Endothelial cell of umbilical vein (primary cell): ENCODE measurements around the gene KRT38. TPM values are rescaled to one million over a fixed set of nuclear protein-coding genes. Genes with fewer than 3 reads are reported as not detected.

ENCODE experiments used
- BruUV-seq: library from RNA; stranded (reverse); fragments of 400-500 nt; replicated peaks from 2 replicates; lab custom pipeline; 2021; lab: Mats Ljungman, UMichigan
- CTCF ChIA-PET: fragments of 300-600, 350-600 bp; sonication (Branson Sonifier 250); formaldehyde crosslinking; loops from one replicate; lab custom pipeline; 2021; ENCODE audit warnings: antibody characterized with exemption, inconsistent platforms; lab: Charles Lee
- POLR2A ChIA-PET: fragments of 300-600, 350-600 bp; sonication (Branson Sonifier 250); formaldehyde crosslinking; loops from one replicate; lab custom pipeline; 2021; ENCODE audit warnings: antibody characterized with exemption, inconsistent platforms; lab: Charles Lee
- DNase-seq: peaks from one replicate; pipeline ENCODE4 v3.0.0-alpha.2; 2011; ENCODE audit warnings: low read depth, low spot score
- FAIRE-seq: peaks from 2 replicates; lab custom pipeline; 2011; peaks lifted over from hg19 to GRCh38; lab: Jason Lieb, UNC
- H2AFZ ChIP-seq: 2 replicates; pipeline ENCODE4 v1.6.0; 2012; ENCODE audit warnings: low read depth, low read length, control low read depth, inconsistent platforms
- H3K27ac ChIP-seq: 2 replicates; pipeline ENCODE4 v1.5.1; 2011; ENCODE audit warnings: low read depth, mild to moderate bottlenecking, control low read depth, low read length, moderate library complexity; ENCODE audit not compliant: insufficient read depth
- H3K27me3 ChIP-seq, 2 experiments: 2 replicates each; pipeline versions ENCODE4 v1.6.0 to v1.6.1; 2011; ENCODE audit warnings: low read length in 2 of 2, mixed read lengths in 1 of 2; ENCODE audit not compliant: control insufficient read depth in 2 of 2, insufficient read depth in 2 of 2
- H3K36me3 ChIP-seq, 2 experiments: 2 replicates in 1 of 2; 3 replicates in 1 of 2; pipeline ENCODE4 v1.5.1; 2011; ENCODE audit warnings: low read length in 2 of 2, mild to moderate bottlenecking in 1 of 2, moderate library complexity in 1 of 2; ENCODE audit not compliant: control insufficient read depth in 2 of 2, insufficient read depth in 2 of 2; ENCODE audit errors: extremely low read depth in 1 of 2
- H3K4me1 ChIP-seq: 3 replicates; pipeline ENCODE4 v1.5.1; 2011; ENCODE audit warnings: mild to moderate bottlenecking, low read length; ENCODE audit not compliant: control insufficient read depth, insufficient read depth; ENCODE audit errors: extremely low read depth
- H3K4me2 ChIP-seq: 2 replicates; pipeline ENCODE4 v1.6.1; 2011; ENCODE audit warnings: low read length, control low read depth, mixed read lengths; ENCODE audit not compliant: insufficient read depth
- H3K4me3 ChIP-seq, 3 experiments: fragments of 200-600 bp in 1 of 3; sonication (generic), shearing (Covaris generic) in 1 of 3; replicated peaks in 1 of 3; 2 replicates each; pipeline ENCODE4 v1.5.1; 2011 to 2016; ENCODE audit warnings: control low read depth in 3 of 3, low read length in 3 of 3, mild to moderate bottlenecking in 2 of 3, inconsistent platforms in 1 of 3, low read depth in 1 of 3, moderate library complexity in 1 of 3; ENCODE audit not compliant: insufficient read depth in 1 of 3
- H3K79me2 ChIP-seq: 2 replicates; pipeline ENCODE4 v1.6.0; 2012; ENCODE audit warnings: low read length, inconsistent platforms; ENCODE audit not compliant: control insufficient read depth, insufficient read depth
- H3K9ac ChIP-seq: replicated peaks from 2 replicates; pipeline ENCODE3; 2011; ENCODE audit warnings: low read length, control low read depth; ENCODE audit not compliant: insufficient read depth; ENCODE audit errors: extremely low read depth
- H3K9me1 ChIP-seq: replicated peaks from 3 replicates; pipeline ENCODE4 v1.6.0; 2011; ENCODE audit warnings: mild to moderate bottlenecking, low read length; ENCODE audit not compliant: control insufficient read depth, insufficient read depth; ENCODE audit errors: extremely low read depth
- H3K9me3 ChIP-seq: replicated peaks from 2 replicates; pipeline ENCODE4 v1.5.1; 2012; ENCODE audit warnings: low read length, inconsistent platforms; ENCODE audit not compliant: control insufficient read depth, insufficient read depth
- H4K20me1 ChIP-seq: replicated peaks from 2 replicates; pipeline ENCODE3; 2011; ENCODE audit warnings: mild to moderate bottlenecking, low read length; ENCODE audit not compliant: control insufficient read depth, insufficient read depth; ENCODE audit errors: extremely low read depth
- EZH2 ChIP-seq: IDR thresholded peaks from 2 replicates; pipeline ENCODE4 v1.6.1; 2012; ENCODE audit warnings: borderline replicate concordance, low read depth, mild to moderate bottlenecking, moderate library complexity, low read length, inconsistent platforms; ENCODE audit not compliant: severe bottlenecking
- FOS ChIP-seq: IDR thresholded peaks from 2 replicates; pipeline ENCODE4 v1.6.1; 2011; ENCODE audit warnings: mild to moderate bottlenecking, low read length, moderate library complexity, borderline replicate concordance; ENCODE audit not compliant: insufficient read depth
- GATA2 ChIP-seq: IDR thresholded peaks from 2 replicates; pipeline ENCODE4 v1.7.0; 2011; ENCODE audit warnings: low read depth, mild to moderate bottlenecking, moderate library complexity, mixed read lengths, low read length; ENCODE audit not compliant: insufficient read length, insufficient read depth
- JUN ChIP-seq: IDR thresholded peaks from 2 replicates; pipeline ENCODE4 v1.6.1; 2011; ENCODE audit warnings: borderline replicate concordance, low read depth; ENCODE audit not compliant: insufficient read length, insufficient read depth
- MYC ChIP-seq: IDR thresholded peaks from one replicate; pipeline ENCODE4 v1.6.1; 2011; ENCODE audit warnings: mild to moderate bottlenecking, low read depth, low read length
- POLR2A ChIP-seq: IDR thresholded peaks from 2 replicates; pipeline ENCODE4 v1.6.1; 2012; ENCODE audit warnings: low read depth, mild to moderate bottlenecking, control low read depth, low read length
- POLR2AphosphoS5 ChIP-seq: IDR thresholded peaks from 2 replicates; pipeline ENCODE4 v1.6.1; 2012; ENCODE audit warnings: low read depth, mild to moderate bottlenecking, control low read depth, low read length, moderate library complexity; ENCODE audit not compliant: insufficient read depth
- dilution Hi-C: fragments of 300-500 bp; cut with MboI; formaldehyde crosslinking; loops from one replicate; pipeline ENCODE4 v1.15.0; 2019; ENCODE audit warnings: low sequenced_read_pairs; ENCODE audit not compliant: extremely low pct_ligation_motif_present
- intact Hi-C: fragments of 100-400 bp; cut with micrococcal nuclease; formaldehyde crosslinking; loops from one replicate; pipeline ENCODE4 v1.10.0; 2022
- polyA plus RNA-seq, 4 experiments: library from polyadenylated mRNA; depleted of rRNA in 3 of 4; stranded (reverse) in 3 of 4; unstranded in 1 of 4; fragments of >200 nt; gene quantifications; 2 replicates each; pipeline versions ENCODE4 v1.2.1 to v1.2.3, GENCODE V29; 2011 to 2012; ENCODE audit warnings: missing spikeins in 1 of 4
- total RNA-seq: library from RNA; stranded (reverse); gene quantifications from 2 replicates; pipeline ENCODE4 v1.2.3, GENCODE V29; 2021
- TF ChIP-seq, protein P1 (sequence below), 2 donors: IDR thresholded peaks; 1 replicate in 1 of 2; 2 replicates in 1 of 2; pipeline ENCODE4 v1.5.1; 2011; ENCODE audit warnings: low read length in 2 of 2, mild to moderate bottlenecking in 2 of 2, moderate library complexity in 2 of 2, control low read depth in 1 of 2, inconsistent platforms in 1 of 2, low read depth in 1 of 2; ENCODE audit not compliant: insufficient read depth in 1 of 2; ENCODE audit errors: extremely low read depth in 1 of 2
- TF ChIP-seq, protein P2 (sequence below): IDR thresholded peaks from 2 replicates; pipeline ENCODE4 v1.6.1; 2011; ENCODE audit not compliant: insufficient read depth, insufficient read length

The KRT38 gene
- total and polyA plus RNA-seq, 2 donors (not counting 3 experiments of a cell fraction or from before 2014, with no cell fraction given): not detected

DNA sequence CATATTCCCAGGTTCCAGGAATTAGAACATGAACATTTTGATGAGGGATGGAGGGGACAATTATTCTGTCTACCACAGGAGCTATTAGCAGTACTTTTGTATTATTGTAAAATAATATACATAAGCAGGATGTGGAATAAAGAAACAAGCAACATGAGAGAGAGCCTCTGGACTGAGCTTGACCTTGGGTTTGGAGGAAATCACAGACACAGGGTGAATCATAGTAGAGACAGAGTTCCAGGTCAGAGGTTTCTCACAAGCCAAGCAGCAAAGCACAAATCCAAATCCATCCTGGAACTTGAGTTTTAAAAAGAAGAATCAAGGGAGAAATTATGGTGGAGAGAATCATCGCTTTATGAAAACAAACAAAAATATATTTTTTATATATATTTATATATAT lies 48.5 kb downstream of the KRT38 start:
- intact Hi-C loops (no loop called here), dilution Hi-C loops (no loop called here)
- Histone ChIP-seq H3K27ac (no peak overlapping the region), H3K4me1 (no peaks in the 10 kb centered on the region), H2AFZ (no peak overlapping the region), H3K9me1 (no peaks in the 10 kb centered on the region), H3K36me3 (no peaks in the 10 kb centered on the region), H3K9ac (no peak overlapping the region), H4K20me1 (no peaks in the 10 kb centered on the region), H3K4me3 (no peak overlapping the region), H3K4me2 (no peak overlapping the region), H3K27me3 (peaks cover 8 to 19% of the 10 kb centered on the region in 2 experiments), H3K79me2 (no peaks in the 10 kb centered on the region), H3K9me3 (no peaks in the 10 kb centered on the region)
- POLR2A ChIA-PET: no interaction called here
- FAIRE-seq (no peak), DNase-seq (no peak)
- BruUV-seq: no TSS peak
- no peak for TF ChIP-seq JUN
- peak; percentile 51 for TF ChIP-seq FOS
- CTCF ChIA-PET: no interaction called here

DNA sequence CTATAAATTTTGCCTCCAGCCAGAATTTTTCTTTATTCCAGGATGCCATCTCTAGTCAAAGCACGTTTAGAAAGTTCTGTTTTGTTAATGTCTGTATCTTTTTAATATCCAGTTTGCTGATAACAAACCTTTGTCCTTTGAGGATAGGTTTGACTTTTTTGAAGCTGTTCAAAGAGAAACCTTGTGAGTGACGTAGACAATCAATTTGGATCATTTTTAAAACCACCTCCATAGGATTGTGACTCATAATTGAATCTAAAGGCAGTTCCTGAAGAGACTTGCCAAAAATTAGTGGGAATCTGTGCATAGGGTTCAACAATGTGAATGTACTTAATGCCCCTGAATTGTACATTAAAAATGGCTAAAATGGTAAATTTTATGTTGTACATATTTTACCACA lies 49.2 kb downstream of the KRT38 start:
- dilution Hi-C loops (no loop called here), intact Hi-C loops (no loop called here)
- POLR2A ChIA-PET: no interaction called here

More for the DNA sequence above, 49.2 kb downstream of the KRT38 start:
- no peaks in the 10 kb centered on the region for H3K79me2 ChIP-seq
- H2AFZ ChIP-seq: no peak overlapping the region
- no peaks in the 10 kb centered on the region for H4K20me1 ChIP-seq
- no peaks in the 10 kb centered on the region for H3K9me3 ChIP-seq
- CTCF ChIA-PET: interaction anchor here (1.2 to 1.9 kb wide), 2 partner anchors 21 to 157 kb away, joined by 3 to 5 read pairs; no protein-coding TSS in a partner anchor
- peaks cover 8 to 19% of the 10 kb centered on the region in 2 experiments for H3K27me3 ChIP-seq
- H3K4me3 ChIP-seq: no peak overlapping the region
- H3K27ac ChIP-seq: no peak overlapping the region
- DNase-seq: no peak
- FAIRE-seq: no peak
- TF ChIP-seq, protein P1, sequence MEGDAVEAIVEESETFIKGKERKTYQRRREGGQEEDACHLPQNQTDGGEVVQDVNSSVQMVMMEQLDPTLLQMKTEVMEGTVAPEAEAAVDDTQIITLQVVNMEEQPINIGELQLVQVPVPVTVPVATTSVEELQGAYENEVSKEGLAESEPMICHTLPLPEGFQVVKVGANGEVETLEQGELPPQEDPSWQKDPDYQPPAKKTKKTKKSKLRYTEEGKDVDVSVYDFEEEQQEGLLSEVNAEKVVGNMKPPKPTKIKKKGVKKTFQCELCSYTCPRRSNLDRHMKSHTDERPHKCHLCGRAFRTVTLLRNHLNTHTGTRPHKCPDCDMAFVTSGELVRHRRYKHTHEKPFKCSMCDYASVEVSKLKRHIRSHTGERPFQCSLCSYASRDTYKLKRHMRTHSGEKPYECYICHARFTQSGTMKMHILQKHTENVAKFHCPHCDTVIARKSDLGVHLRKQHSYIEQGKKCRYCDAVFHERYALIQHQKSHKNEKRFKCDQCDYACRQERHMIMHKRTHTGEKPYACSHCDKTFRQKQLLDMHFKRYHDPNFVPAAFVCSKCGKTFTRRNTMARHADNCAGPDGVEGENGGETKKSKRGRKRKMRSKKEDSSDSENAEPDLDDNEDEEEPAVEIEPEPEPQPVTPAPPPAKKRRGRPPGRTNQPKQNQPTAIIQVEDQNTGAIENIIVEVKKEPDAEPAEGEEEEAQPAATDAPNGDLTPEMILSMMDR (IDR thresholded peaks at IDR 0.05; ENCODE audit: extremely low read depth in 1 of 2, insufficient read depth in 1 of 2, low read depth in 1 of 2, low read length in 2 of 2): no peak
- TF ChIP-seq POLR2AphosphoS5 (no peak), FOS (no peak), GATA2 (no peak), POLR2A (no peak), JUN (no peak), EZH2 (no peak), MYC (no peak)
- TF ChIP-seq, protein P2, sequence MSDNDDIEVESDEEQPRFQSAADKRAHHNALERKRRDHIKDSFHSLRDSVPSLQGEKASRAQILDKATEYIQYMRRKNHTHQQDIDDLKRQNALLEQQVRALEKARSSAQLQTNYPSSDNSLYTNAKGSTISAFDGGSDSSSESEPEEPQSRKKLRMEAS: no peak
- H3K9ac ChIP-seq: no peak overlapping the region
- no peaks in the 10 kb centered on the region for H3K9me1 ChIP-seq
- no TSS peak for BruUV-seq
- H3K4me1 ChIP-seq: no peaks in the 10 kb centered on the region
- H3K4me2 ChIP-seq: no peak overlapping the region
- H3K36me3 ChIP-seq: no peaks in the 10 kb centered on the region
